SK-N-MC (cell line): ENCODE data around the gene SRD5A3.

ENCODE experiments used
- DNase-seq: peaks from one replicate; pipeline ENCODE4 v3.0.0-alpha.2; 2011; ENCODE audit warnings: low read depth, low spot score
- H3K27ac ChIP-seq: fragments of 200-600 bp; sonication (generic); 2 replicates; pipeline ENCODE4 v1.5.1; 2016; ENCODE audit warnings: mixed run types
- H3K36me3 ChIP-seq: fragments of 200-600 bp; sonication (generic); 2 replicates; pipeline ENCODE4 v1.6.1; 2017; ENCODE audit warnings: antibody characterized with exemption, low read length, mixed read lengths; ENCODE audit not compliant: insufficient read depth
- H3K4me3 ChIP-seq: fragments of 200-600 bp; sonication (generic); 2 replicates; pipeline ENCODE4 v1.5.1; 2016
- H3K9ac ChIP-seq: fragments of 200-600 bp; sonication (generic); 2 replicates; pipeline ENCODE4 v1.8.0; 2017; ENCODE audit warnings: mixed run types, mixed read lengths; ENCODE audit not compliant: insufficient read length
- H3K9me3 ChIP-seq: fragments of 200-600 bp; sonication (generic); 2 replicates; pipeline ENCODE4 v1.6.1; 2017; ENCODE audit warnings: low read depth, mild to moderate bottlenecking, antibody characterized with exemption, low read length, moderate library complexity, mixed read lengths
- EZH2 ChIP-seq: fragments of 200-600 bp; sonication (generic); IDR thresholded peaks from one replicate; pipeline ENCODE4 v1.6.1; 2017; ENCODE audit warnings: antibody characterized with exemption
- FOXP2 ChIP-seq: optimal IDR thresholded peaks from 2 replicates; pipeline ENCODE3; 2011; ENCODE audit warnings: mild to moderate bottlenecking, moderate library complexity; ENCODE audit not compliant: insufficient read depth; ENCODE audit errors: extremely low read length, control extremely low read depth
- POLR2AphosphoS5 ChIP-seq: IDR thresholded peaks from 2 replicates; pipeline ENCODE4 v1.6.1; 2012; ENCODE audit warnings: mild to moderate bottlenecking, low read depth, low read length, borderline replicate concordance

Gene SRD5A3

GRCh38 chr4:55363691-55364351 is 17.8 kb downstream of the SRD5A3 start:
- Histone ChIP-seq H3K9me3 (no peaks in the 10 kb centered on the region), H3K4me3 (no peak overlapping the region), H3K9ac (no peak overlapping the region), H3K36me3 (peaks cover 66% of the 10 kb centered on the region), H3K27ac (0 out of 2 replicates have a peak overlapping the region, but pooled peaks have one; percentile 36)
- no peak for DNase-seq
- no peak for TF ChIP-seq POLR2AphosphoS5
- no peak for TF ChIP-seq FOXP2

GRCh38 chr4:55364691-55365344 is 18.8 kb downstream of the SRD5A3 start:
- TF ChIP-seq FOXP2 (no peak), POLR2AphosphoS5 (no peak), EZH2 (no peak)
- peaks cover 67% of the 10 kb centered on the region for H3K36me3 ChIP-seq

GRCh38 chr4:55365345-55365728 is 19.3 kb downstream of the SRD5A3 start:
- H3K4me3 ChIP-seq, result no peak overlapping the region
- H3K27ac ChIP-seq, result no peak overlapping the region
- H3K9me3 ChIP-seq, result no peaks in the 10 kb centered on the region
- no peak for DNase-seq
- H3K36me3 ChIP-seq, result peaks cover 71% of the 10 kb centered on the region
- TF ChIP-seq FOXP2 (no peak), EZH2 (no peak), POLR2AphosphoS5 (no peak)
- H3K9ac ChIP-seq, result no peak overlapping the region

More at GRCh38 chr4:55364691-55365344, 18.8 kb downstream of the SRD5A3 start:
- Histone ChIP-seq H3K9ac (no peak overlapping the region), H3K27ac (no peak overlapping the region), H3K4me3 (no peak overlapping the region), H3K9me3 (no peaks in the 10 kb centered on the region)
- no peak for DNase-seq

- Histone ChIP-seq H3K9ac (no peak overlapping the region), H3K27ac (peak overlapping the region; percentile 49), H3K9me3 (no peaks in the 10 kb centered on the region), H3K36me3 (peaks cover 67% of the 10 kb centered on the region), H3K4me3 (no peak overlapping the region)
- TF ChIP-seq EZH2 (no peak), POLR2AphosphoS5 (no peak), FOXP2 (no peak)
- no peak for DNase-seq
These were observed 20.6 kb downstream of the SRD5A3 start for GRCh38 chr4:55366621-55367020.

- peak overlapping the region; percentile 49 for H3K27ac ChIP-seq
- peaks cover 69% of the 10 kb centered on the region for H3K36me3 ChIP-seq
- TF ChIP-seq POLR2AphosphoS5 (no peak), EZH2 (no peak), FOXP2 (no peak)
- no peak overlapping the region for H3K4me3 ChIP-seq
- no peaks in the 10 kb centered on the region for H3K9me3 ChIP-seq
- DNase-seq, result no peak
- no peak overlapping the region for H3K9ac ChIP-seq
These were observed 21.2 kb downstream of the SRD5A3 start for GRCh38 chr4:55367084-55367722.

GRCh38 chr4:55369968-55370367 is 23.9 kb downstream of the SRD5A3 start:
- Histone ChIP-seq H3K27ac (0 out of 2 replicates have a peak overlapping the region, but pooled peaks have one; percentile 26), H3K9ac (no peak overlapping the region), H3K36me3 (peaks cover 62% of the 10 kb centered on the region), H3K9me3 (no peaks in the 10 kb centered on the region), H3K4me3 (no peak overlapping the region)
- no peak for DNase-seq
- TF ChIP-seq POLR2AphosphoS5 (no peak), FOXP2 (no peak), EZH2 (no peak)

- TF ChIP-seq EZH2 (no peak), POLR2AphosphoS5 (no peak), FOXP2 (no peak)
- Histone ChIP-seq H3K4me3 (no peak overlapping the region), H3K9ac (no peak overlapping the region), H3K9me3 (no peaks in the 10 kb centered on the region), H3K36me3 (peaks cover 43% of the 10 kb centered on the region), H3K27ac (no peak overlapping the region)
- no peak for DNase-seq
These were observed 26.2 kb downstream of the SRD5A3 start for GRCh38 chr4:55372259-55372658.

GRCh38 chr4:55373461-55373860 is 27.4 kb downstream of the SRD5A3 start:
- Histone ChIP-seq H3K9ac (no peak overlapping the region), H3K4me3 (no peak overlapping the region), H3K9me3 (no peaks in the 10 kb centered on the region), H3K27ac (no peak overlapping the region), H3K36me3 (peaks cover 35% of the 10 kb centered on the region)
- no peak for TF ChIP-seq FOXP2
- no peak for TF ChIP-seq POLR2AphosphoS5
- TF ChIP-seq EZH2, result no peak
- DNase-seq, result no peak
